ENCODE data around the gene CAPN14. TPM values are rescaled to one million over a fixed set of nuclear protein-coding genes. Genes with fewer than 3 reads are reported as not detected.

Gene CAPN14, protein sequence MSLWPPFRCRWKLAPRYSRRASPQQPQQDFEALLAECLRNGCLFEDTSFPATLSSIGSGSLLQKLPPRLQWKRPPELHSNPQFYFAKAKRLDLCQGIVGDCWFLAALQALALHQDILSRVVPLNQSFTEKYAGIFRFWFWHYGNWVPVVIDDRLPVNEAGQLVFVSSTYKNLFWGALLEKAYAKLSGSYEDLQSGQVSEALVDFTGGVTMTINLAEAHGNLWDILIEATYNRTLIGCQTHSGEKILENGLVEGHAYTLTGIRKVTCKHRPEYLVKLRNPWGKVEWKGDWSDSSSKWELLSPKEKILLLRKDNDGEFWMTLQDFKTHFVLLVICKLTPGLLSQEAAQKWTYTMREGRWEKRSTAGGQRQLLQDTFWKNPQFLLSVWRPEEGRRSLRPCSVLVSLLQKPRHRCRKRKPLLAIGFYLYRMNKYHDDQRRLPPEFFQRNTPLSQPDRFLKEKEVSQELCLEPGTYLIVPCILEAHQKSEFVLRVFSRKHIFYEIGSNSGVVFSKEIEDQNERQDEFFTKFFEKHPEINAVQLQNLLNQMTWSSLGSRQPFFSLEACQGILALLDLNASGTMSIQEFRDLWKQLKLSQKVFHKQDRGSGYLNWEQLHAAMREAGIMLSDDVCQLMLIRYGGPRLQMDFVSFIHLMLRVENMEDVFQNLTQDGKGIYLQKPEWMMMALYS
- 0.96 and 1.3 TPM in 2 replicates for total RNA-seq (2014; rRNA removed; shearing (Covaris generic))

- DNase-seq (ENCODE audit: low read depth), result no peak
Observed at GRCh38 chr2:31217465-31218200, at the start of gene CAPN14. Gene CAPN14 (minus strand): TSS chr2:31217515. CDS start chr2:31205447, 12,068 bp downstream.

- DNase-seq (ENCODE audit: low read depth), result no peak
Observed at GRCh38 chr2:31266804-31267203, 49.5 kb upstream of the CAPN14 start.

- no peak for DNase-seq (ENCODE audit: low read depth)
Observed at GRCh38 chr2:31265234-31265633, 47.9 kb upstream of the CAPN14 start.

- no peak for DNase-seq (ENCODE audit: low read depth)
Observed at GRCh38 chr2:31263636-31264190, 46.4 kb upstream of the CAPN14 start.

DNA sequence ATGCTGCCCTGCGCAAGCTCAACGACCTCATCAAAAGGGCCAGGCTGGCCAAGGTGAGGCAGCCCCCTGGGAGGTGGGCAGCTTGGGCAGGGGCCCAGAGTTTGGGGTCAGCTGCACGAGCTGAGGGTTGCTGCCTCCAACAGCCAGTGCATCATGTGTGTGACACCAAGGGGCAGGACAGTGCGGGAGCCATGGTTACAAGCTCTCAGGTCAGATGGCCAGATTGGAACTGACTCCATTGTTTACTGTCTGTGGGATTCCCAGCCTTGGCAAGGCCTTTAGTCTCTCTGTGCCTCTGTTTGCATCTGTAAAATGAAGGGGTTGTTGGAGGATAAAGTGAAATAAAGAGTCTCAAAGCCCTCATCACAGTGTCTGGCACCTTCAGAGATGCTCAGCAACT lies 43.6 kb upstream of the CAPN14 start:
- DNase-seq (ENCODE audit: low read depth), result no peak

GRCh38 chr2:31259075-31259474 lies 41.8 kb upstream of the CAPN14 start:
- DNase-seq (ENCODE audit: low read depth), result no peak

- no peak for DNase-seq (ENCODE audit: low read depth)
Observed at GRCh38 chr2:31258351-31258750, 41.0 kb upstream of the CAPN14 start.

DNA sequence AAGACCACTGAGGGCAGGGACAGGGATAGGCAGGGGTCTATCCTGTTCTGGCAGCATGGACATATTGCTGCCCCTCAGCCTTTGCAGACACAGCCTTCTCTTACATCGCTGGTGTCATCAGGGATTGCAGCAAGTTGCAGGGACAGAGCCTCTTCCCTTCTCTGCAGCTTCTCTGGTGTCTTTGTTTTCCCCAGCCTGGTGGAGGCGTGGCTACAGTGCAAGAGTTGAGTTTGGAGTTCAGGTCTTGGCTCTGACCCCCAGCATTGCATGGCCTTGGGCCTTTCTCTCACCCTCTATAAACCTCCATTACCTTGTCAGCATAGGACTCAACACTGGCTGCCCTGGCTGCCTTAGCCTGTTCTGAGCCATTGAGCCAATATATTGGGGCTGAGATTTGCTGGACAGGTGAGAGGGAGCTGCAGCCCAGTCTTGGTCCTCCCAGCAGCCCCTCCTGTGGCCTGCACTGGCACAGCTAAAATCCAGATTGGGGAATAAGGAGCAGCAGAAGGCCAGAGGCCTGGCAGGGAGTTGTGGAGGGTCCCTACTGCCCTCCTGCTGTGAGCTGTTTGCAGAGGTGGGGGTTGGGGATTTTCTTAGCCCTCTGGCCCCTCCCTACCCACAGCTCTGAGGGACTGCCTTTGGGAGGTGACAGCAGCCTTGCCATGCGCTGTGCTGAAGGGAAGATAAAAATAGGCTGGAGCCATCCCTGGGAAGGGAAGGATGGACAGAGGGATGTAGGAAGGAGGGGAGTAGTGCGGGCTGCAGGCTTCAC lies 39.5 kb upstream of the CAPN14 start:
- no peak for DNase-seq (ENCODE audit: low read depth)

- DNase-seq (ENCODE audit: low read depth), result no peak
Observed at GRCh38 chr2:31255911-31256571, 38.7 kb upstream of the CAPN14 start.

- DNase-seq (ENCODE audit: low read depth), result no peak
Observed at GRCh38 chr2:31254237-31255203, 37.2 kb upstream of the CAPN14 start.

GRCh38 chr2:31253356-31254131 lies 36.2 kb upstream of the CAPN14 start:
- DNase-seq (ENCODE audit: low read depth), result no peak

- no peak for DNase-seq (ENCODE audit: low read depth)
Observed at GRCh38 chr2:31251851-31252250, 34.5 kb upstream of the CAPN14 start.

DNA sequence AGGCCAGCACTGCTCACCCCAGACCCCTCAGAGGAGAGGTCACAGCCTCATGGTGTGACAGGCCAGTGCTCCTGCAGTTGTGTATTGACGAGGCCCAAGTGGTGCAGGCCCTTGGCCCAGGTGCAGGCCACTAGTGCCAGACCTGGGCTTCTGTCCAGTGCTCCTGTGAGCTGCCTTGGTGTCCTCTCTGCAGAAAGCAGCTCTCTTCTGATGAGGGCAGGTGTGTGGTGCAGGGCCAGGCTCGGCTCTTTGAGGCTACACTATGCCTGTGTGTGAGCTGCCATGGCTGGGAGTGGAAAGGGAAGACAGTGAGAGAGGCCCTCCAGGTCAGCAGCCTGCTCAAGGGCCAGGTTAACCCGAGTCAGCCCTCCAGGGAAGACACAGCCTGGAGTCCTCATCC lies 33.7 kb upstream of the CAPN14 start:
- DNase-seq (ENCODE audit: low read depth), result no peak

DNA sequence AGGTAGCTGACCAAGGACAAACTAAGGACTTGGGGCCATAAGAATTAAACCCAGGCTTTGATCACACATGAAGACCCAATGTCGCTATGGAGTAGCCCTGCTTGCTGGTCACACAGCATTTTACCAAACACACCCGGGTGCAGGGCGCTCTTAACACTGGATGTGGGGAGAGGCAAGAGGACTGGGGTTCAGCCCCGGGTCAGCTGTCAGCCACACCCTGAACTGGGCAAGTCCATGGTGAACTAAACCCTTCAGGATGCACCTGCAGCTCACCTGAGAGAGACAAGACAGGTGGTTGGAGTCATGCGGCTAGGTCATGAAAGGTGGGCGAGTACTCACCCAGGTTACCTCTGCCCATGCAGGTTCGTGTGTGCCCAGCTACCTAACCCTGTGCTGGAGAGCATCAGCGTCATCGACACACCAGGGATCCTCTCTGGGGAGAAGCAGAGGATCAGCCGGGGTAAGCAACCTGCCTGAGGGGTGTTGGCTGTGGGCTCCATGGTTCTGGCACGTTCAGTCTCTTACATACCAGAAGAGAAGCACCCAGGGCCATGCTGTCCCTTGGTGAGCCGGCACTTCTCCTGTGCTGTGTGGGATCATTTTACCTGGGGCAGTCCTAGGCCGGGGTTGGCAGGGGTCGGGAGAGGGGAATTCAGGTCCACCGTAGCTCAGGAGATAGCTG lies 31.8 kb upstream of the CAPN14 start:
- DNase-seq (ENCODE audit: low read depth), result no peak

- DNase-seq (ENCODE audit: low read depth), result no peak
Observed at GRCh38 chr2:31248139-31248538, 30.8 kb upstream of the CAPN14 start.

DNA sequence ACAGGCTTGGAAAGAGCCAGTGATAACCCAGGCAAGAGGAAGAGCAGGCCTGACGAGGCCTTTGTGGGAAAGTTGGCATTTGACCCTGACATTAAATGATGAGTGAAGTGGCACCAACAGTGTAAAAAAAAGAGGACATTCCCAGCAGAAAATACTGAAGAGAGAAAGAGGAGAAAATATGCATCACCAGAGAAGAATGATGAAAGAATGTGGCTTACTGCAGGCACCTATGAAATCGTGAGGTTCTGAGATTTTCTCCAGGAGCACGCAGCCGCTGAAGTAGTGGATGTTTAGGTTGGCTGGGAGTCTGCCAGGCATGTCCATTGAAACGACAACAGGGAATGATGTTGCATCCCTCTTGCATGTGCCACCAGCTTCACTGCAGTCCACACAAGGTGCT lies 30.4 kb upstream of the CAPN14 start:
- DNase-seq (ENCODE audit: low read depth), result no peak

- no peak for DNase-seq (ENCODE audit: low read depth)
Observed at GRCh38 chr2:31246184-31246852, 29.0 kb upstream of the CAPN14 start.

DNA sequence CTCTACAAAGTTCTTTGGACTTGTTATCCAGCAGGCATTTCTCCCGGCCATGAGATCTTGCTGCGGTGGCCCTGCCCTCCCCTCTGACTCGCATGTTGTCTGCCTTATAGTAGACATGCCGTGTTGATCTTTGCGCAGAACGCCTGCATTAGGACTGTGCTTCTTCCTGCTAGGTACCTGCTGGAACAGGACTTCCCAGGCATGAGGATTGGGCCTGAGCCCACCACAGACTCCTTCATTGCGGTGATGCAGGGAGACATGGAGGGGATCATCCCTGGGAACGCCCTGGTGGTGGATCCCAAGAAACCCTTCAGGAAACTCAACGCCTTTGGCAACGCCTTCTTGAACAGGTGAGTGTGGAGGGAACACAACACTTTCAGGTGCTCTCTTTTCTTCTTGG lies 26.8 kb upstream of the CAPN14 start:
- DNase-seq (ENCODE audit: low read depth), result no peak

Measured in RPMI7951 (cell line).